Vagina (tissue), 2 donors: ENCODE results near the gene BCAS3. TPM values are rescaled to one million over a fixed set of nuclear protein-coding genes. Genes with fewer than 3 reads are reported as not detected.

ENCODE experiments used
- DNase-seq, 2 donors: peaks; one replicate each; pipeline ENCODE4 v3.0.0-alpha.2; 2017; ENCODE audit errors: extremely low spot score in 2 of 2
- H3K27ac ChIP-seq: fragments of 200-600 bp; sonication (generic); one replicate; pipeline ENCODE4 v1.5.1; 2019
- H3K27me3 ChIP-seq: fragments of 200-600 bp; sonication (generic); one replicate; pipeline ENCODE4 v1.5.1; 2019
- H3K36me3 ChIP-seq, 2 donors: fragments of 200-600 bp; sonication (generic); one replicate each; pipeline ENCODE4 v1.5.1; 2017 to 2019
- H3K4me1 ChIP-seq: fragments of 200-600 bp; sonication (generic); one replicate; pipeline ENCODE4 v1.5.1; 2019
- H3K4me3 ChIP-seq, 2 donors: fragments of 200-600 bp; sonication (generic); 1 replicate in 1 of 2; 2 replicates in 1 of 2; pipeline ENCODE4 v1.5.1; 2016 to 2019
- H3K9me3 ChIP-seq: fragments of 200-600 bp; sonication (generic); one replicate; pipeline ENCODE4 v1.5.1; 2019
- POLR2A ChIP-seq, 2 donors: fragments of 450-650 bp; IDR thresholded peaks; one replicate each; pipeline ENCODE4 v1.6.1; 2017; ENCODE audit warnings: antibody characterized with exemption in 2 of 2, mild to moderate bottlenecking in 2 of 2, moderate library complexity in 2 of 2
- POLR2AphosphoS5 ChIP-seq, 2 donors: sonication (generic); formaldehyde crosslinking; IDR thresholded peaks; one replicate each; pipeline ENCODE4 v1.9.0; 2017; ENCODE audit warnings: antibody characterized with exemption in 2 of 2, mild to moderate bottlenecking in 2 of 2, low read depth in 1 of 2; ENCODE audit not compliant: insufficient read depth in 1 of 2
- intact Hi-C: fragments of 100-400 bp; cut with DNase I; formaldehyde crosslinking; loops from one replicate; pipeline ENCODE4 v1.15.1; 2023
- total RNA-seq: library from RNA; depleted of rRNA; stranded (reverse); fragments of >200 nt; gene quantifications from one replicate; pipeline ENCODE4 v1.2.3, GENCODE V29; 2016
- TF ChIP-seq, protein P1 (sequence below), 3 experiments: fragments of 450-650 bp in 2 of 3; fragments of 200-600 bp in 1 of 3; sonication (generic) in 1 of 3; IDR thresholded peaks; one replicate each; pipeline ENCODE4 v1.5.1; 2017 to 2019; ENCODE audit warnings: antibody characterized with exemption in 3 of 3, mild to moderate bottlenecking in 2 of 3, moderate library complexity in 2 of 3

The BCAS3 gene
- total RNA-seq, 1 donor from 2014 or later, result 33.1 TPM

- TF ChIP-seq POLR2AphosphoS5 (IDR thresholded peaks at IDR 0.05; ENCODE audit: insufficient read depth in 1 of 2, low read depth in 1 of 2), result no peak
- TF ChIP-seq, protein P1, sequence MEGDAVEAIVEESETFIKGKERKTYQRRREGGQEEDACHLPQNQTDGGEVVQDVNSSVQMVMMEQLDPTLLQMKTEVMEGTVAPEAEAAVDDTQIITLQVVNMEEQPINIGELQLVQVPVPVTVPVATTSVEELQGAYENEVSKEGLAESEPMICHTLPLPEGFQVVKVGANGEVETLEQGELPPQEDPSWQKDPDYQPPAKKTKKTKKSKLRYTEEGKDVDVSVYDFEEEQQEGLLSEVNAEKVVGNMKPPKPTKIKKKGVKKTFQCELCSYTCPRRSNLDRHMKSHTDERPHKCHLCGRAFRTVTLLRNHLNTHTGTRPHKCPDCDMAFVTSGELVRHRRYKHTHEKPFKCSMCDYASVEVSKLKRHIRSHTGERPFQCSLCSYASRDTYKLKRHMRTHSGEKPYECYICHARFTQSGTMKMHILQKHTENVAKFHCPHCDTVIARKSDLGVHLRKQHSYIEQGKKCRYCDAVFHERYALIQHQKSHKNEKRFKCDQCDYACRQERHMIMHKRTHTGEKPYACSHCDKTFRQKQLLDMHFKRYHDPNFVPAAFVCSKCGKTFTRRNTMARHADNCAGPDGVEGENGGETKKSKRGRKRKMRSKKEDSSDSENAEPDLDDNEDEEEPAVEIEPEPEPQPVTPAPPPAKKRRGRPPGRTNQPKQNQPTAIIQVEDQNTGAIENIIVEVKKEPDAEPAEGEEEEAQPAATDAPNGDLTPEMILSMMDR (IDR thresholded peaks at IDR 0.05), result no peak
- no peak for TF ChIP-seq POLR2A (IDR thresholded peaks at IDR 0.05)
- H3K4me1 ChIP-seq, result peaks cover 28% of the 10 kb centered on the region
- H3K27me3 ChIP-seq, result no peaks in the 10 kb centered on the region
- H3K27ac ChIP-seq, result no peak overlapping the region
- H3K36me3 ChIP-seq, result no peaks in the 10 kb centered on the region
- no peak overlapping the region for H3K4me3 ChIP-seq
- intact Hi-C loops, result loop anchor here (5.0 kb wide), 1 partner anchor 82 kb away; no protein-coding TSS in a partner anchor
- DNase-seq, result no peak
- no peaks in the 10 kb centered on the region for H3K9me3 ChIP-seq
Measured at GRCh38 chr17:61255647-61256046, 578.0 kb downstream of the BCAS3 start.

DNA sequence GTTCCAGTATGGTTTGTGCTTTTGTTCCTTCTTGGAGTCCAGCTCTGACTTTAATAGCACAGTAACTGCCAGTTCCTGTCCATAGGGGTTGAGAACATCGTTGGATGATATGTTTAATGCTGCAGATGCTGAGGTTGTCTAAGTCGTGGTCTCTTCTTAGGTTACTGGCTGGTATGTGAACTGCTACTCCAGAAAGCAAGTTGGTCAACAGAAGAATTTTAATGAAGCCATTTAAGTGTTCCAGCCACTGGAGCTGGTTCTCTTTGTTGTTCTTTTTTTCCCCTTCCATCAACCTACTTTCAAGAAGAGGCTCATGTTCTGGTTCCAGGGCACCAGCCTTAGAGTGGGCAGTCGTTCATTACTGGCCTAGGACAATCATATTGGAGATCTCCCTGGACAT is 581.7 kb downstream of the BCAS3 start:
- peaks cover 24% of the 10 kb centered on the region for H3K4me1 ChIP-seq
- no peaks in the 10 kb centered on the region for H3K9me3 ChIP-seq
- no peak overlapping the region for H3K4me3 ChIP-seq
- H3K27ac ChIP-seq, result peak overlapping the region; percentile 56
- intact Hi-C loops, result loop anchor here (5.0 kb wide), 1 partner anchor 78 kb away; no protein-coding TSS in a partner anchor
- DNase-seq, result no peak
- no peaks in the 10 kb centered on the region for H3K27me3 ChIP-seq
- no peaks in the 10 kb centered on the region for H3K36me3 ChIP-seq
- TF ChIP-seq, protein P1 (IDR thresholded peaks at IDR 0.05), result no peak
- TF ChIP-seq POLR2A (IDR thresholded peaks at IDR 0.05) (no peak), POLR2AphosphoS5 (IDR thresholded peaks at IDR 0.05; ENCODE audit: insufficient read depth in 1 of 2, low read depth in 1 of 2) (no peak)

GRCh38 chr17:61260071-61260797 is 582.6 kb downstream of the BCAS3 start:
- Histone ChIP-seq H3K36me3 (no peaks in the 10 kb centered on the region), H3K27me3 (no peaks in the 10 kb centered on the region), H3K9me3 (no peaks in the 10 kb centered on the region), H3K4me1 (peaks cover 24% of the 10 kb centered on the region), H3K27ac (peak overlapping the region; percentile 56), H3K4me3 (no peak overlapping the region)
- TF ChIP-seq, protein P1 (IDR thresholded peaks at IDR 0.05), result no peak
- TF ChIP-seq POLR2A (IDR thresholded peaks at IDR 0.05) (no peak), POLR2AphosphoS5 (IDR thresholded peaks at IDR 0.05; ENCODE audit: insufficient read depth in 1 of 2, low read depth in 1 of 2) (peak in 1 of 2 donors; percentile 69)
- intact Hi-C loops, result no loop called here
- no peak for DNase-seq

DNA sequence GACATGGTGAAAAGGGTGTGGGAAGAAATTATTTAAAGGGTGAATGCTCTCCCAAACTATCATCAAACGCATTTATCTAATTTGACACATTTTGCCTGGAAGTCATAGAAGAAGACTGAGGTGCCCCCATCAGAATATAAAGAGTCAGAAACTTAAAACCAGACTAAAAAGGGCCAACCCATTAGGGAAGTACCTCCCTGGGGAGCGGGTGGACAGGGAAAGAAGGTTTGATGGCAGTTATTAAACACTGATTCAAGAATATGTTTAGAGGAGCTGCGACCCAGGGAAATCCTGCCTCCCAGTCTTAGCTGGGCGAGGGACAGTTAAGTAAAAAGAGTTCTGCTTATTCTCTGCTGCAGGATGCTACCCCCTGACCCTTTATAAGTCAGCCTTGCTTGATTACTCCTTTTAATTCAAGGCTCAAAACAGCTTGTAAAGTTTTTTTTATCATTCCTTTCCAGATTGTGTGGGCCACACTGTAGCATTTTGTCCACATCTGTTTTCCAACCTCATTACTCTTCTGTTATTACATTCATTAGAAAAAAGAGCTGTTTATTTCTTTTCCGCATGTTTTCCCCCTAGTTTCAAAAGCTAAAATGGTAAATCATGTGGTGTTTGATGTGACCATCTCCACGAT is 583.5 kb downstream of the BCAS3 start:
- Histone ChIP-seq H3K4me3 (no peak overlapping the region), H3K4me1 (peaks cover 24% of the 10 kb centered on the region), H3K36me3 (no peaks in the 10 kb centered on the region), H3K27ac (peak overlapping the region; percentile 56), H3K9me3 (no peaks in the 10 kb centered on the region), H3K27me3 (no peaks in the 10 kb centered on the region)
- TF ChIP-seq, protein P1 (IDR thresholded peaks at IDR 0.05), result no peak
- TF ChIP-seq POLR2A (IDR thresholded peaks at IDR 0.05), result no peak
- no peak for TF ChIP-seq POLR2AphosphoS5 (IDR thresholded peaks at IDR 0.05; ENCODE audit: insufficient read depth in 1 of 2, low read depth in 1 of 2)
- intact Hi-C loops, result no loop called here
- no peak for DNase-seq

DNA sequence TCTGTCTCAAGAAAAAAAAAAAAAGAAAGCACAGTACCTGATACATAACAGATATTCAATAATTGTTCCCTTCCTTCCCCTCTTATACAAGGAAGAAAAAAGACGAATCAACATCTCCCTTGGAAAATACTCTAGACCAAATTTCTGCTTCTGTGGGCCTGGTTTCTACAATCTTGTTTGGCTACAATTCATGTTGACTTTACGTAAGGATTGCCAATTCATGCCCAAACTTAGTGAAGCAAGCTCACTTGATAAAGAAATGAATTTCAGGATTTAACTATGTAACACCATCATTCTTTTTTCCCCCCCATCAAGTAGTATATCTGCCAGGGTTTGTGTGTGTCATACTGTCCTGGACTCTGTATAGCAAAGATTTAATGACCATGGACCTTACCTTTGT is 587.7 kb downstream of the BCAS3 start:
- no peak overlapping the region for H3K4me3 ChIP-seq
- DNase-seq, result no peak
- H3K36me3 ChIP-seq, result no peaks in the 10 kb centered on the region
- H3K27ac ChIP-seq, result no peak overlapping the region
- H3K9me3 ChIP-seq, result no peaks in the 10 kb centered on the region
- intact Hi-C loops, result no loop called here
- TF ChIP-seq, protein P1 (IDR thresholded peaks at IDR 0.05), result no peak
- TF ChIP-seq POLR2A (IDR thresholded peaks at IDR 0.05) (no peak), POLR2AphosphoS5 (IDR thresholded peaks at IDR 0.05; ENCODE audit: insufficient read depth in 1 of 2, low read depth in 1 of 2) (no peak)
- H3K27me3 ChIP-seq, result no peaks in the 10 kb centered on the region
- peaks cover 13% of the 10 kb centered on the region for H3K4me1 ChIP-seq
